ENCODE measurements around the gene CRISP2. TPM values are rescaled to one million over a fixed set of nuclear protein-coding genes. Genes with fewer than 3 reads are reported as not detected.

The CRISP2 gene
- total and polyA plus RNA-seq, 9 of the 15 experiments (the other 6 are each of a cell fraction or from before 2014, with no cell fraction given): not detected

- TF ChIP-seq BRF2 (IDR thresholded peaks at IDR 0.05; ENCODE audit: borderline replicate concordance, insufficient read depth, insufficient read length) (no peak), FOXA1 (IDR thresholded peaks at IDR 0.05; ENCODE audit: borderline replicate concordance) (no peak), TRIM28 (IDR thresholded peaks at IDR 0.05) (no peak; the same call in 1 of the 2 replicates), GTF3C2 (IDR thresholded peaks at IDR 0.05; ENCODE audit: borderline replicate concordance, extremely low read depth, insufficient read length) (no peak), ZNF444 (CRISPR knock-in tag; IDR thresholded peaks at IDR 0.05) (no peak), ETS1 (conservative IDR thresholded peaks at IDR 0.05; ENCODE audit: control insufficient read depth, low read depth, low read length) (no peak), ZNF407 (IDR thresholded peaks at IDR 0.05; ENCODE audit: low read depth) (no peak), ZNF263 (CRISPR knock-in tag; IDR thresholded peaks at IDR 0.05; ENCODE audit: borderline replicate concordance) (no peak), CREB5 (CRISPR knock-in tag; IDR thresholded peaks at IDR 0.05) (no peak), ZNF311 (CRISPR knock-in tag; IDR thresholded peaks at IDR 0.05) (no peak)
Observed at GRCh38 chr6:49666930-49667757, 46.2 kb downstream of the CRISP2 start (continued).
